Esophagus (tissue), 2 donors: Measurements from ENCODE around the gene TSPAN7. TPM values are rescaled to one million over a fixed set of nuclear protein-coding genes. Genes with fewer than 3 reads are reported as not detected.

Source experiments
- H3K27ac ChIP-seq, 2 donors: one replicate each; pipeline ENCODE4 v1.5.1; 2013; ENCODE audit warnings: low read depth in 2 of 2, mild to moderate bottlenecking in 2 of 2, inconsistent platforms in 1 of 2, low read length in 1 of 2, moderate library complexity in 1 of 2
- H3K27me3 ChIP-seq, 2 donors: one replicate each; pipeline ENCODE4 v1.6.1; 2013; ENCODE audit warnings: low read length in 2 of 2, control low read depth in 1 of 2, mild to moderate bottlenecking in 1 of 2; ENCODE audit not compliant: insufficient read depth in 2 of 2, control insufficient read depth in 1 of 2
- H3K36me3 ChIP-seq, 2 donors: one replicate each; pipeline ENCODE4 v1.6.1; 2013; ENCODE audit warnings: low read length in 1 of 2; ENCODE audit not compliant: control insufficient read depth in 2 of 2, insufficient read depth in 2 of 2
- H3K4me1 ChIP-seq, 2 donors: one replicate each; pipeline ENCODE4 v1.6.1; 2013; ENCODE audit warnings: low read length in 1 of 2; ENCODE audit not compliant: control insufficient read depth in 2 of 2, insufficient read depth in 2 of 2
- H3K4me3 ChIP-seq, 2 donors: one replicate each; pipeline ENCODE4 v1.5.1; 2013; ENCODE audit warnings: low read length in 2 of 2, mild to moderate bottlenecking in 2 of 2, low read depth in 1 of 2, moderate library complexity in 1 of 2
- H3K9me3 ChIP-seq, 2 donors: one replicate each; pipeline ENCODE4 v1.6.1; 2013; ENCODE audit warnings: mild to moderate bottlenecking in 2 of 2, low read depth in 1 of 2, low read length in 1 of 2, moderate library complexity in 1 of 2; ENCODE audit not compliant: control insufficient read depth in 2 of 2, insufficient read depth in 1 of 2
- WGBS, 2 donors: extraction: QIAGEN DNeasy Blood & Tissue Kit; methylation state at CpG; one replicate each; pipeline ENCODE4 v1.1.7; 2013; 5-methylcytosine and 5-hydroxymethylcytosine counted together
- polyA plus RNA-seq, 2 donors: library from polyadenylated mRNA; stranded (reverse); fragments of 200-250 nt; gene quantifications; one replicate each; pipeline ENCODE4 v1.2.3, GENCODE V29; 2013
- donor health status: healthy with polysubstance abuse.
- donor health status: Bipolar disorder and iron deficiency.

Gene TSPAN7
- polyA plus RNA-seq, 2 donors: 6.1 to 16.8 TPM

DNA sequence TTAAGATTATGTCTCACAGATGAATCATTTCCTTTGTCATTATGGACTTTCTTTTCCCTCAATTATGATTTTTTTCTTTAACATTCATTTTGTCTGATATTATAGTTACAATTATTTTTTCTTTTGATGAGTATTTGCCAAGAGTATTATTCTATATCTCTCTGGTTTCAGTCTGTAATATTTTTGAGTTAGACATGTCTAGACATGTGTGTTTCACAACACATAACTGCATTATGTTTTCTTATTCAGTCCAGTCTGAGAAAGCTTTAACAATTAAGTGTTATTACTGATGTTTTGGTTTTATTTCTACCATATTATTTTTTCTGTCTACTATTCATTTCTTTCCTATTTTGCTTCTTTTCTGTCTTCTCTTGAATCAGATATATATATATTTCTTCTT is 131.6 kb downstream of the TSPAN7 start:
- Histone ChIP-seq H3K27ac (no peak overlapping the region), H3K9me3 (no peaks in the 10 kb centered on the region), H3K27me3 (no peaks in the 10 kb centered on the region), H3K36me3 (no peaks in the 10 kb centered on the region), H3K4me1 (no peaks in the 10 kb centered on the region), H3K4me3 (no peak overlapping the region)

DNA sequence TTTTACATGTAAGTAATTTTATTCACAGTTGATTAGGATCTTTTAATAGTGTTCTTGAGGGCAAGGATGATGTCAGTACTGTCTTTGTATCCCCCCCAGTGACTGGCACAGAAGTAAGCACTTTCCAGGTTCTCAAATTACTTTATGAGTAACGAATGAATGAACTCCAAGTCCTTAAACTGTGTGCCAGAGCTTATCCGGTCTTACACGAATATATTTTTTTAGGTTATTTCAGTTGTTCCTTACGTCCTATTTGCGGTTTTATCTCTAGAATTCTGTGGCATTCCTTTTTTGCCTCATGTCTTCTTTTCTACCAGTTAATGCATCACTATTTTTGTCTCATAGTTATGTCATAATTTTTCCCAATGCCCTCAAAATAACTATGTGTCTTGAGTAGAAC is 133.1 kb downstream of the TSPAN7 start:
- no peaks in the 10 kb centered on the region for H3K36me3 ChIP-seq
- no peaks in the 10 kb centered on the region for H3K27me3 ChIP-seq
- H3K9me3 ChIP-seq: no peaks in the 10 kb centered on the region
- no peak overlapping the region for H3K4me3 ChIP-seq
- WGBS, 2 donors: 84 to 85% methylated on average over 5 of the region's 5 CpGs
- H3K27ac ChIP-seq: no peak overlapping the region
- H3K4me1 ChIP-seq: no peaks in the 10 kb centered on the region

DNA sequence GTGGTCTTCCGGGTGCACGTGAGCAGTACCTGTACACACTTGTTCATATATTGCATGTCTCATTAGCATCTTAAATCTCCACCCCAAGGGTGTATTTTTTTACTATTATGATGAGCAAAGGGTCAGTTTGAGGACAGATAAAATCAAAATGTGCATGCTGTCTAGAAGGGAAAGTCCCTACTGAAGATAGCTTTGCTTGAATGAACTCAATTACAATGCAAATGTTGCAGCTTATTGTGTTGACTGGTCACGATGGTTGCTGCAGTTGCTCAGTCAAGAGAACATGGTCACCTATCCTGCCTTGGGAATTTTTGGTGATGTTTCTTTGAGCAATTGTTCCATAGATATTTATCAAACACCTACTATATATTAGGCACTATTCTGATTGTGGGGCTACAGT is 136.1 kb downstream of the TSPAN7 start:
- 81 to 83% methylated on average over 3 of the region's 3 CpGs for WGBS, 2 donors
- no peaks in the 10 kb centered on the region for H3K4me1 ChIP-seq
- H3K27ac ChIP-seq: no peak overlapping the region
- H3K4me3 ChIP-seq: no peak overlapping the region
- H3K9me3 ChIP-seq: no peaks in the 10 kb centered on the region
- H3K36me3 ChIP-seq: no peaks in the 10 kb centered on the region
- H3K27me3 ChIP-seq: no peaks in the 10 kb centered on the region

DNA sequence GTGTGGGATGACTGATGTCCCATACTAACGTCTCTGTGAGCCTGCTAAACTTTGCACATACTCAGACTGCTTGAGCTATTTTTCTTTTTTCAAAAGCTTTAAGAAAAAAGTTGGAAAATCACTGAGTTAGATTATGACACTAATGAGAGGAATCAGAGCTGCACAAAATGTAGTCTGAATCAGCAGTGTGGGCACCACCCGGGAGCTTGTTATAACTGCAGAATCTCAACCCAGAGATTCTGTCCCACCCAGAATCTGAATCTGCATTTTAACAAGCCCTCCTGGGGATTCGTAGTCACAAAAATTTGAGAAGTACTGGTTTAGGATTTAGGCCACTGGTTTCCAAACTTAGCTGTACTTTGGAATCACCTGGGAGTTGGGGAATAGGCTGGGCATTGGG is 137.8 kb downstream of the TSPAN7 start:
- Histone ChIP-seq H3K4me1 (no peaks in the 10 kb centered on the region), H3K27ac (no peak overlapping the region), H3K27me3 (peaks cover 0 to 5% of the 10 kb centered on the region in 2 donors), H3K9me3 (no peaks in the 10 kb centered on the region), H3K4me3 (no peak overlapping the region), H3K36me3 (no peaks in the 10 kb centered on the region)
- WGBS, 2 donors: 56 to 79% methylated on average over 3 of the region's 3 CpGs

DNA sequence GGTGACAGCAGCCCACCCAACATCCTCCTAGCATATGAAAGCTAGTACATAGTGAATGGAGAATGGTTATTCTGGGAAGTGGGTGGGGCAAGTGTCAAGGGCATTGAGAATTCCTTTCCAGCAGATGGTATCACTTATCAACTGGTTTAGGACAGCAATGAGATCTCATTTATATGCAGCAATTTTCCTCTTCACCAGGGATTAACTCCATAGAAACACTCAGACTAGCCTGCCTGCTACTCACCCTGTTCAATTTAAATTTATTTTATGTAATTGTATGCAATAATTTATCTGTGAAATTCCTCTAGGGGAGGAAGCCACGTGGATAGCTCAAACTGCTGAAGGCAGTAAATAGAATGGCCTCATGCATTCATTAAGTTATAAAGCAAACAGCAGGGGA is 138.4 kb downstream of the TSPAN7 start:
- no peak overlapping the region for H3K27ac ChIP-seq
- no peaks in the 10 kb centered on the region for H3K36me3 ChIP-seq
- 24 to 32% methylated on average over 1 of the region's 1 CpG for WGBS, 2 donors
- no peak overlapping the region for H3K4me3 ChIP-seq
- no peaks in the 10 kb centered on the region for H3K9me3 ChIP-seq
- H3K27me3 ChIP-seq: peaks cover 0 to 5% of the 10 kb centered on the region in 2 donors
- H3K4me1 ChIP-seq: no peaks in the 10 kb centered on the region

DNA sequence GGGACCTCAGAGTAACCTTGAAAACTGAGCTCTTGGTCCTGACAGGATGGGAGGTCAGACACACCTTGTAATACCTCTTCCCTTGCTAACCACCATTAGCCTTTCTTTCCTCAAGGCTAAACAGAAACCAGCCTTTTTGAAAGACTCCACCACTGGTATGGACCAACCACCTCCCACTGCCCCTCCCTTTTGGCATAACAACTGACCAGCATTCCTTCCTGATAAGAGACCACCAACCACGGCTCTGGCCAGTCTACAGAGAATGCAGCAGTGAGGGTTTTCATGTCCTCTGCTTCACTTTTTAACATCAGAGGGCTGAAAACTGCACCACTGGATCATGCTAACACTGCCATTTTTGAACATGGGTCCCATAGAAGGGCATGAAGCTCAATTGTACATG is 139.7 kb downstream of the TSPAN7 start:
- Histone ChIP-seq H3K27ac (no peak overlapping the region), H3K9me3 (no peaks in the 10 kb centered on the region), H3K27me3 (peaks cover 0 to 5% of the 10 kb centered on the region in 2 donors), H3K4me1 (no peaks in the 10 kb centered on the region), H3K4me3 (no peak overlapping the region), H3K36me3 (no peaks in the 10 kb centered on the region)
- WGBS, 2 donors: 61 to 81% methylated on average over 1 of the region's 1 CpG

DNA sequence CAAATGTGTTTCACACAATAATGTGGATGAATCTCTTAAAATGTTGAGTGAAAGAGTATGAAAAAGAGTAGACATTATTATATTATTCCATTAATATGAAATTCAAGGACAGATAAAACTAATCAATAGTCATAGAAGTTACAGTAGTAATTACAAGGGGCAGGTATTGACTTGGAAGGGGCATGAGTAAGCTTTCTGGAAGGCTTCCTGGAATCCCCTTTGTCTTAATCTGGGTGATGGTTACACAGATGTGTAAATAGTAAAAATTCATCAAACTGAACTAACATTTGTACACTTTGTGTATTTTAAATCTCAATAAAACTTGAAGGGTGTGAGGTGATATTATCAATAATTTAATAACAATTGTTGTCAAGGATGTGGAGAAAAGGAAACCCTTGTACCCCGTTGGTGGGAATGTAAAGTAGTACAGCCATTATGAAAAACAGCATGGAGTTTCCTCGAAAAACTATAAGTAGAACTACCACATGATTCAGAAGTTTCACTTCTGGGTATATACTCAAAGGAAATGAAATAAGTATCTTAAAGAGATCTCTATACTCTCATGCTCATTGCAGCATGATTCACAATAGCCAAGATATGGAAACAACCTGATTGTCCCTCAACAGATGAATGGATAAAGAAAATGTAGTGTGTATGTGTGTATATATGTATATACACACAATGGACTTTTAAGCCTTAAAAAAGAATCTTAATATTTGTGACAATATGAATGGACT is 143.0 kb downstream of the TSPAN7 start:
- Histone ChIP-seq H3K27ac (no peak overlapping the region), H3K4me3 (no peak overlapping the region), H3K27me3 (peaks cover 0 to 8% of the 10 kb centered on the region in 2 donors), H3K4me1 (no peaks in the 10 kb centered on the region), H3K36me3 (no peaks in the 10 kb centered on the region), H3K9me3 (no peaks in the 10 kb centered on the region)
- WGBS, 2 donors: 59 to 60% methylated on average over 2 of the region's 2 CpGs

DNA sequence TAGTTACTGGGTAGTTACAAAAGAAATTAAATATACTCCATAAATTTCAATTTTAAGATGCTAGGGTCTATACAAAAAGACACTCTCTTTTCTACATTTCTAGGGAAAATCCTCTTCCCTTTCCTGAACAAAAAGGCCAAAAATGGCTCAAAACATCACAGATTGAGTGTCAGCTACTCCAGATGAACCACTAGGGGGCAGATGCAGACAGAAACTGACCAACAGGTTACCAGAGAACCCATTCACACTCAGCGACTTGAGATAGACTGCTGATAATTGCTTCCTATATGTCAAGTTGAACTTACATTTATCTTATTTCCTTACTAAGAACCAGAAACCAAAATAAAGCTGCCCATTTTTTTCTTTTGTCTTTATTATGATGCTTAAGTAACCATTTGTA is 156.5 kb downstream of the TSPAN7 start:
- H3K27me3 ChIP-seq: no peaks in the 10 kb centered on the region
- no peak overlapping the region for H3K27ac ChIP-seq
- H3K36me3 ChIP-seq: no peaks in the 10 kb centered on the region
- no peak overlapping the region for H3K4me3 ChIP-seq
- no peaks in the 10 kb centered on the region for H3K9me3 ChIP-seq
- 22 to 40% methylated on average over 1 of the region's 1 CpG for WGBS, 2 donors
- no peaks in the 10 kb centered on the region for H3K4me1 ChIP-seq

DNA sequence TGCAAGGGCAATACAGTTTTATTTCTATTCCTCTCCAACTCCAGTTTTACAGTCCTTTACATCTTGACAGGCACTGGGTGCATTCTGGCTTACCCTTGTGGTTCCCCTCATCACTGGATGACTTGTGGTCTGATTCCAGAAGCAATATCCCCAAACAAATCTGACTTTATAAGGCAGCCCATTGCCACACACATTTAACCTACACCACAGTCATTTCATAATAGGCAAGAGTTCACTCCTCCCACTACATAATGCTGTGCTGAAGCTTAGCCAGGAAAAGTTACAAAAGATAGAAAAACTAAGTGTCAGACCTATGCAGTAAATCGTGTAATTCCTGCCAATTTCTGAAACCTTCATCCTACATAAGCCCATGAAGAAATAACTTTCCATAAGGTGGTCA is 157.0 kb downstream of the TSPAN7 start:
- no peaks in the 10 kb centered on the region for H3K4me1 ChIP-seq
- no peak overlapping the region for H3K4me3 ChIP-seq
- no peak overlapping the region for H3K27ac ChIP-seq
- no peaks in the 10 kb centered on the region for H3K36me3 ChIP-seq
- H3K9me3 ChIP-seq: no peaks in the 10 kb centered on the region
- 47 to 51% methylated on average over 1 of the region's 1 CpG for WGBS, 2 donors
- no peaks in the 10 kb centered on the region for H3K27me3 ChIP-seq

DNA sequence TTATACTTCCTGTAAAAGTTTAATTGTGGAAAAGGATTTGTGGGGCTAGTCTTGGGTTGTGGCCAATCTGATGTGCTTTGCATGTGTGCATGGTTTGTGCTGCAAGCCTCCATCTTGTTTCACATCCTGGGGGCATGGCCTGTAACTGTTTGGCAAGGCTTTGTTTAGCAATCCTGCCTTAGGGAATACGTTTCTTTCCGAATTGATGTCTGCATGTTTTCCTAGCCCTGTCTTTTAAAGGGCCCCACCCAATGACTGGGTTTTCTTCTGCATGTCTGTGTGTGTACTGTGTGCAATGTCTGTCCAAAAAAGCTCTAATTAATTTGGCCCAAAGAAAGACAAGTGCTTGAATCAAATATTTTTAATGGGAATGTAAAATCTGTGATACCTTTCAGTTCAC is 165.3 kb downstream of the TSPAN7 start:
- no peak overlapping the region for H3K27ac ChIP-seq
- H3K36me3 ChIP-seq: no peaks in the 10 kb centered on the region
- H3K9me3 ChIP-seq: no peaks in the 10 kb centered on the region
- no peak overlapping the region for H3K4me3 ChIP-seq
- peaks cover 0 to 6% of the 10 kb centered on the region in 2 donors for H3K27me3 ChIP-seq
- WGBS, 2 donors: 15 to 37% methylated on average over 2 of the region's 2 CpGs
- no peaks in the 10 kb centered on the region for H3K4me1 ChIP-seq
